AG09319 (cell line): Measurements from ENCODE around the gene INHBC.

Experiments used
- DNase-seq: peaks from one replicate; pipeline ENCODE4 v3.0.0-alpha.2; 2010; ENCODE audit warnings: low read depth; ENCODE audit errors: extremely low read depth
- TF ChIP-seq, protein P1 (sequence below): IDR thresholded peaks from 2 replicates; pipeline ENCODE4 v1.5.1; 2011; ENCODE audit warnings: low read depth, mild to moderate bottlenecking, inconsistent platforms, low read length, moderate library complexity

The INHBC gene, protein sequence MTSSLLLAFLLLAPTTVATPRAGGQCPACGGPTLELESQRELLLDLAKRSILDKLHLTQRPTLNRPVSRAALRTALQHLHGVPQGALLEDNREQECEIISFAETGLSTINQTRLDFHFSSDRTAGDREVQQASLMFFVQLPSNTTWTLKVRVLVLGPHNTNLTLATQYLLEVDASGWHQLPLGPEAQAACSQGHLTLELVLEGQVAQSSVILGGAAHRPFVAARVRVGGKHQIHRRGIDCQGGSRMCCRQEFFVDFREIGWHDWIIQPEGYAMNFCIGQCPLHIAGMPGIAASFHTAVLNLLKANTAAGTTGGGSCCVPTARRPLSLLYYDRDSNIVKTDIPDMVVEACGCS

DNA sequence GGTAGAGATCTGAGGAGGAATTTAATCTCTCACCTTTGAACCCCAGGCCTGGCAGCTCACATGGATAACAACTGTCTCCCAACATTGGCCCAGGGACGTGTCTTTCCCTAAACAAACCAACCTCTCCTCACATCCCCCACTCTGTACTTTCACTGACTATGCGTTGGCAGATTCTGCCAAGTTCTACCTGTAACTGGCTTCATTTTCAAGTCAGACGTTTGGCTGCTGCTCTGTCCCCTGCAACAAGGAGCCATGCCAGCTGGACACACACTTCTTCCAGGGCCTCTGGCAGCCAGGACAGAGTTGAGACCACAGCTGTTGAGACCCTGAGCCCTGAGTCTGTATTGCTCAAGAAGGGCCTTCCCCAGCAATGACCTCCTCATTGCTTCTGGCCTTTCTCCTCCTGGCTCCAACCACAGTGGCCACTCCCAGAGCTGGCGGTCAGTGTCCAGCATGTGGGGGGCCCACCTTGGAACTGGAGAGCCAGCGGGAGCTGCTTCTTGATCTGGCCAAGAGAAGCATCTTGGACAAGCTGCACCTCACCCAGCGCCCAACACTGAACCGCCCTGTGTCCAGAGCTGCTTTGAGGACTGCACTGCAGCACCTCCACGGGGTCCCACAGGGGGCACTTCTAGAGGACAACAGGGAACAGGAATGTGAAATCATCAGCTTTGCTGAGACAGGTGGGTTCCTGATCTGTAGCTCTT is at the start of gene INHBC:
INHBC (plus strand) TSS at position 268 of the 707 bp plus-strand sequence; CDS start at position 371, 103 bp downstream.
- no peak for DNase-seq
- TF ChIP-seq, protein P1, sequence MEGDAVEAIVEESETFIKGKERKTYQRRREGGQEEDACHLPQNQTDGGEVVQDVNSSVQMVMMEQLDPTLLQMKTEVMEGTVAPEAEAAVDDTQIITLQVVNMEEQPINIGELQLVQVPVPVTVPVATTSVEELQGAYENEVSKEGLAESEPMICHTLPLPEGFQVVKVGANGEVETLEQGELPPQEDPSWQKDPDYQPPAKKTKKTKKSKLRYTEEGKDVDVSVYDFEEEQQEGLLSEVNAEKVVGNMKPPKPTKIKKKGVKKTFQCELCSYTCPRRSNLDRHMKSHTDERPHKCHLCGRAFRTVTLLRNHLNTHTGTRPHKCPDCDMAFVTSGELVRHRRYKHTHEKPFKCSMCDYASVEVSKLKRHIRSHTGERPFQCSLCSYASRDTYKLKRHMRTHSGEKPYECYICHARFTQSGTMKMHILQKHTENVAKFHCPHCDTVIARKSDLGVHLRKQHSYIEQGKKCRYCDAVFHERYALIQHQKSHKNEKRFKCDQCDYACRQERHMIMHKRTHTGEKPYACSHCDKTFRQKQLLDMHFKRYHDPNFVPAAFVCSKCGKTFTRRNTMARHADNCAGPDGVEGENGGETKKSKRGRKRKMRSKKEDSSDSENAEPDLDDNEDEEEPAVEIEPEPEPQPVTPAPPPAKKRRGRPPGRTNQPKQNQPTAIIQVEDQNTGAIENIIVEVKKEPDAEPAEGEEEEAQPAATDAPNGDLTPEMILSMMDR: no peak

DNA sequence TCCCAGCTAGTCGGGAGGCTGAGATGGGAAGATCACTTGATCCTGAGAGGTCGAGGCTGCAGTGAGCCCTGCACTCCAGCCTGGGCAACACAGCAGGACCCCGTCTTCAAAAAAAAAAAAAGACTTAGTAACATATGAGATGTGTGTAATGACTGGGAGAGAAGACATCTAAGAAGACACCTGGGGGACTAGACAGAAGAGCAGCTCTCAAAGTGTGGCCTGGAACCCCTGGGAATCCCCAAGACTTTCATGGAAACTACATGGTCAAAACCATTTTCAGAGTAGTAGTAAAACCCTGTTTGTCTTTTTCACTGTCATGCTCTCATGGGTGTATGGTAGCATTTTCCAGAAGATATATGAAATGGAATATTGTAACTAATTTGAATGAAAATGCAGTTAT is 49.0 kb upstream of the INHBC start:
- DNase-seq: no peak
- TF ChIP-seq, protein P1: no peak

DNA sequence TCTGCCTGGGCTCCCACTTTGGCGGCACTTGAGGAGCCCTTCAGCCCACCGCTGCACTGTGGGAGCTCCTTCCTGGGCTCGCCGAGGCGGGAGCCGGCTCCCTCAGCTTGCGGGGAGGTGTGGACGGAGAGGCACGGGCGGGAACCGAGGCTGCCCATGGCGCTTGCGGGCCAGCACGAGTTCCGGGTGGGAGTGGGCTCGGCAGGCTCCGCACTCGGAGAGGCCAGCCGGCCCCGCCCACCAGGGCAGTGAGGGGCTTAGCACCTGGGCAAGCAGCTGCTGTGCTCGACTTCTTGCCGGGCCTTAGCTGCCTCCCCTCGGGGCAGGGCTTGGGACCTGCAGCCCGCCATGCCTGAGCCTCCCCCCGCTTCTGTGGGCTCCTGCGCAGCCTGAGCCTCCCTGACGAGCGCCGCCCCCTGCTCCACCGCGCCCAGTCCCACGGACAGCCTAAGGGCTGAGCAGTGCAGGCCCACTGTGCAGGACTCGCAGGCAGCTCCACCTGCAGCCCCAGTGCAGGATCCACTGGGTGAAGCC is 48.3 kb upstream of the INHBC start:
- no peak for DNase-seq
- TF ChIP-seq, protein P1: no peak

DNA sequence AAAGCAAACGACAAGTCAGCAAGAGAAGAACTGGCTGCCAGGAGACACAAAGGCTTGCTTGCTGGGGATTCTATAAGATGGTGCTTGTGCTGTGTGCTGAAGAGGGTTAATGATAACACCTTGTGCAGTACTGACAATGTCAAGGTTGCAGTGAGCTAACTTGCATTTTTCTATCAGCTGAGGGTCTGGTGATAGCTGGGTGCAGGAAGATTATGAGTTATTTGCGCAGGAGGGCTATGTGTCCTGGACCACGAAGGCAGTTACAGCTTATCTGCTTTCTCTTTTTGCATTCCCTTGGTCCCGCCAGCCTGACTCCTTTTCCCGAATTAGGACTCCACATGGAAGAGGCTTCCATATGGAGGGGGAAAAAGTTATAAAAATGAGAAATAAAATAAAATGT is 46.2 kb upstream of the INHBC start:
- TF ChIP-seq, protein P1: no peak
- DNase-seq: no peak

DNA sequence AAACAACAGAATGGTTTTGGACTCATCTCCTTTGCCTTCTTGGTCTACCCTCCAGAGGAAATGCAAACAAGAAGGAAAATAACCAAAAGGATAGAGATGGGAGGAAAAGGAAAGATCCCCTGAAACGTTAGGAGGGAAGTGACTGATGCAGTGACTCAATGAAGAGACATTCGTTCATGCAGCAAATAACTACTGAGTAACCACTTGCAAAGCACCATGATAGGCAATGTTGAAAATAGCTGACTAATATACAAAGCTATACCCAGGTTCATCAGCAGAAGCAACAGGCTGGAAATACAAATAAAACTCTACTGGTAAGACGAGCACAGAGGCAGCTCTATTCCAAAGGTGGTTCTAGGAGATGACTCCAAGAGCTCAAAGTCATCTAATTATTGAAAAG is 45.6 kb upstream of the INHBC start:
- TF ChIP-seq, protein P1: no peak
- peak; percentile 30 for DNase-seq

DNA sequence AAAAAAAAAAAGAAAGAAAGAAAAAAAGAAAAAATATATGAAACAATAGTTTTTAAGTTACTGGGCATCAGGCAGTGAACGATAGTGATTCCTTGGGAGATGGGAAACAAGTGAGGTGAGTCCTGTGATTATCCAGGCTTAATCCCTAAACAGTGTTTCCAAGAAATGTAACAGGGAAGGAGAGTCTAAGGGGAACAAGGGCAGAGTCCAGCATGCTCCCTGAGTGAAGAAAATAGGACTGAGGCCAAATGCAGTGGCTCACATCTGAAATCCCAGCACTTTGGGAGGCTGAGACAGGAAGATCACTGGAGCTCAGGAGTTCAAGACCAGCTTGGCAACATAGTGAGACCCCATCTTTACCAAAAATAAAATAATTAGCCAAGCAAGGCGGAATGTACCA is 44.4 kb upstream of the INHBC start:
- TF ChIP-seq, protein P1: no peak

DNA sequence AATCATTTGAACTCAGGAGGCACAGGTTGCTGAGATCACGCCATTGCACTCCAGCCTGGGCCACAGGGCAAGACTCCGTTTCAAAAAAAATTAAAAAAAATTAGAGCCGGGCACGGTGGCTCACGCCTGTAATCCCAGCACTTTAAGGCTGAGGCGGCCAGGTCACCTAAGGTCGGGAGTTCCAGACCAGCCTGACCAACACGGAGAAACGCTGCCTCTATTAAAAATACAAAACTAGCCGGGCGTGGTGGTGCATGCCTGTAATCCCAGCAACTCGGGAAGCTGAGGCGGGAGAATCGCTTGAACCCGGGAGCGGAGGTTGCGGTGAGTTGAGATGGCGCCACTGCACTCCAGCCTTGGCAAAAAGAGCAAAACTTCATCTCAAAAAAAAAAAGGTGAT is 39.5 kb upstream of the INHBC start:
- DNase-seq: no peak
- TF ChIP-seq, protein P1: no peak

More for the DNA sequence above, 44.4 kb upstream of the INHBC start:
- no peak for DNase-seq
